SU-DHL-6 (cell line): ENCODE data around the gene NPEPL1.

ENCODE experiments used
- H2AFZ ChIP-seq: fragments of 200-600 bp; sonication (generic); 2 replicates; pipeline ENCODE4 v1.6.1; 2014; ENCODE audit warnings: low read depth, mild to moderate bottlenecking, moderate library complexity, mixed read lengths, antibody characterized with exemption, low read length; ENCODE audit not compliant: severe bottlenecking
- H3F3A ChIP-seq: fragments of 200-600 bp; shearing (Covaris generic); 2 replicates; pipeline ENCODE4 v1.6.0; 2016; ENCODE audit warnings: antibody characterized with exemption, mild to moderate bottlenecking; ENCODE audit not compliant: insufficient read depth
- H3K27ac ChIP-seq: fragments of 200-600 bp; sonication (generic); 2 replicates; pipeline ENCODE4 v1.5.1; 2016; ENCODE audit warnings: low read depth, mild to moderate bottlenecking, low read length, moderate library complexity, mixed read lengths
- H3K27me3 ChIP-seq: fragments of 200-600 bp; sonication (generic), shearing (Covaris generic); 2 replicates; pipeline ENCODE4 v1.6.0; 2014; ENCODE audit warnings: mild to moderate bottlenecking, low read length
- H3K36me3 ChIP-seq: fragments of 200-600 bp; sonication (generic); 2 replicates; pipeline ENCODE4 v1.6.1; 2014; ENCODE audit warnings: mild to moderate bottlenecking, low read length, mixed read lengths
- H3K4me2 ChIP-seq: fragments of 300-600, 200-600 bp; shearing (Covaris generic), sonication (generic); 2 replicates; pipeline ENCODE4 v1.6.0; 2014; ENCODE audit warnings: low read length, low read depth, mild to moderate bottlenecking; ENCODE audit not compliant: poor library complexity, severe bottlenecking
- H3K4me3 ChIP-seq: fragments of 200-600 bp; sonication (generic); 2 replicates; pipeline ENCODE4 v1.5.1; 2014; ENCODE audit warnings: antibody characterized with exemption, low read length, mild to moderate bottlenecking, mixed read lengths; ENCODE audit not compliant: insufficient read depth, poor library complexity, severe bottlenecking
- H3K79me2 ChIP-seq: fragments of 200-600 bp; sonication (generic); 2 replicates; pipeline ENCODE4 v1.6.1; 2014; ENCODE audit warnings: mild to moderate bottlenecking, low read length, moderate library complexity; ENCODE audit not compliant: insufficient read depth
- H3K9ac ChIP-seq: fragments of 200-600 bp; sonication (generic); 2 replicates; pipeline ENCODE4 v1.7.0; 2014; ENCODE audit warnings: mild to moderate bottlenecking, low read length
- H3K9me2 ChIP-seq: fragments of 200-600 bp; sonication (generic); replicated peaks from 2 replicates; pipeline ENCODE4 v1.6.1; 2014; ENCODE audit warnings: low read length; ENCODE audit not compliant: insufficient read depth
- H3K9me3 ChIP-seq: fragments of 200-600 bp; sonication (generic); 2 replicates; pipeline ENCODE4 v1.6.1; 2014; ENCODE audit warnings: low read length, mixed read lengths; ENCODE audit not compliant: insufficient read depth
- H4K20me1 ChIP-seq: fragments of 200-600 bp; sonication (generic); 2 replicates; pipeline ENCODE4 v1.6.1; 2014; ENCODE audit warnings: low read depth, mild to moderate bottlenecking, antibody characterized with exemption, low read length, moderate library complexity, mixed read lengths
- CTCF ChIP-seq: fragments of 200-600 bp; sonication (generic); IDR thresholded peaks from one replicate; pipeline ENCODE4 v1.5.1; 2017; ENCODE audit warnings: antibody characterized with exemption, mild to moderate bottlenecking, low read length, moderate library complexity; ENCODE audit not compliant: insufficient read depth, poor library complexity, severe bottlenecking
- EZH2phosphoT487 ChIP-seq: fragments of 200-600 bp; sonication (generic), shearing (Covaris generic); conservative IDR thresholded peaks from 2 replicates; pipeline ENCODE4 v1.6.1; 2018; ENCODE audit warnings: mild to moderate bottlenecking, antibody characterized with exemption, low read length, moderate library complexity, mixed read lengths

The NPEPL1 gene

GRCh38 chr20:58690396-58691135, 2.0 kb upstream of the NPEPL1 start:
- Histone ChIP-seq H2AFZ (no peak overlapping the region), H3K27me3 (no peaks in the 10 kb centered on the region), H3K9me2 (no peaks in the 10 kb centered on the region), H3K4me2 (no peak overlapping the region), H3K9me3 (no peaks in the 10 kb centered on the region), H3K9ac (no peak overlapping the region), H4K20me1 (no peaks in the 10 kb centered on the region), H3K79me2 (no peaks in the 10 kb centered on the region), H3K4me3 (no peak overlapping the region), H3K27ac (no peak overlapping the region), H3K36me3 (no peaks in the 10 kb centered on the region), H3F3A (peaks cover 12% of the 10 kb centered on the region; the same call in 1 of the 2 replicates)
- no peak for TF ChIP-seq EZH2phosphoT487
- TF ChIP-seq CTCF, result no peak

GRCh38 chr20:58691773-58692578, 624 bp upstream of the NPEPL1 start:
- H3K36me3 ChIP-seq, result no peaks in the 10 kb centered on the region
- no peak overlapping the region for H3K4me3 ChIP-seq
- no peaks in the 10 kb centered on the region for H3K27me3 ChIP-seq
- no peaks in the 10 kb centered on the region for H3K9me3 ChIP-seq
- no peak overlapping the region for H3K4me2 ChIP-seq
- H3K79me2 ChIP-seq, result no peaks in the 10 kb centered on the region
- H3K9ac ChIP-seq, result 0 out of 2 replicates have a peak overlapping the region, but pooled peaks have one; percentile 2
- H2AFZ ChIP-seq, result no peak overlapping the region
- H3K9me2 ChIP-seq, result no peaks in the 10 kb centered on the region
- H3F3A ChIP-seq, result peaks cover 12% of the 10 kb centered on the region; the same call in 1 of the 2 replicates
- H4K20me1 ChIP-seq, result no peaks in the 10 kb centered on the region
- TF ChIP-seq CTCF, result no peak
- no peak overlapping the region for H3K27ac ChIP-seq

DNA sequence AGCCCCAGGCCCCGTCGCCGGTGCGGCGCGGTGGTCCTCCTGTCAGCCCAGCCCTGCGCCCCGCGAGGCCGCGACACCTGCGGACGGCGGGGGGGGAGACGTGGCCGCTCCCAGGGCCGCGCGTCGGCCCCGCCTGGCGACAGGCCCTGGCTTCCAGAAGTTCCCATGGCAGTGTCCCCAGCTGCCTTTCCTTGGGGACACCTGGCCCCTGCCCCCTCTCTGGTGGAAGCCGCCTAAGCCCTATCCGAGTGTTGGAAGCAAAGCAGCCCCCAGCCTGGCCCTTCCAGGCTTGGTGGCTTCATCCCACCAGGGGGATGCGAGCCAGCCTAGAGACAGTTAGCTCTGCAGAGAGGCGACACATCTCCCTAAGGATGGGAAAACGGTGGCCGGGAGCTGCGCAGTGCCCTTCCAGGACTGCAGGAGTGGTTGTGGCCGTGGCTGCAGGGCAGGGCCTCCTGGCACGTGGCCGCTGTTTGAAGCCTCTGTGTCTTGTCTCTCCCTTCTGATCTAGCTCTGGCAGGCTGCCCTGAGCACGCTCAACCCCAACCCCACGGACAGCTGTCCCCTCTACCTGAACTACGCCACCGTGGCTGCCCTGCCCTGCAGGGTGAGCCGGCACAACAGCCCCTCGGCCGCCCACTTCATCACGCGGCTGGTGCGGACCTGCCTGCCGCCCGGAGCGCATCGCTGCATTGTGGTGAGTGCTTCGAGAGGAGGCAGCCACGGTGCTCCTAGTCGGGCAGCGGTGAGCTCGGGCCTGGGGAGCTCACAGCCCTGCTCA, 816 bp downstream of the NPEPL1 start:
- Histone ChIP-seq H3K9me2 (no peaks in the 10 kb centered on the region), H3K4me2 (peak overlapping the region; percentile 18), H3K36me3 (no peaks in the 10 kb centered on the region), H3F3A (peaks cover 12% of the 10 kb centered on the region; the same call in 1 of the 2 replicates), H3K27ac (no peak overlapping the region), H3K27me3 (no peaks in the 10 kb centered on the region), H2AFZ (no peak overlapping the region), H3K4me3 (no peak overlapping the region), H4K20me1 (no peaks in the 10 kb centered on the region), H3K9ac (peak overlapping the region; percentile 8; the same call in 1 of the 2 replicates), H3K79me2 (no peaks in the 10 kb centered on the region), H3K9me3 (no peaks in the 10 kb centered on the region)
- TF ChIP-seq EZH2phosphoT487 (no peak), CTCF (no peak)
